GM21723 (cell line): ENCODE results near the gene SETD4.

ENCODE experiments used
- ATAC-seq: cut with Tn5 transposase; IDR thresholded peaks from one replicate; pipeline ENCODE4 v1.9.1; 2021; ENCODE audit warnings: mild to moderate bottlenecking, moderate library complexity; ENCODE audit not compliant: unreplicated experiment

Gene SETD4

DNA sequence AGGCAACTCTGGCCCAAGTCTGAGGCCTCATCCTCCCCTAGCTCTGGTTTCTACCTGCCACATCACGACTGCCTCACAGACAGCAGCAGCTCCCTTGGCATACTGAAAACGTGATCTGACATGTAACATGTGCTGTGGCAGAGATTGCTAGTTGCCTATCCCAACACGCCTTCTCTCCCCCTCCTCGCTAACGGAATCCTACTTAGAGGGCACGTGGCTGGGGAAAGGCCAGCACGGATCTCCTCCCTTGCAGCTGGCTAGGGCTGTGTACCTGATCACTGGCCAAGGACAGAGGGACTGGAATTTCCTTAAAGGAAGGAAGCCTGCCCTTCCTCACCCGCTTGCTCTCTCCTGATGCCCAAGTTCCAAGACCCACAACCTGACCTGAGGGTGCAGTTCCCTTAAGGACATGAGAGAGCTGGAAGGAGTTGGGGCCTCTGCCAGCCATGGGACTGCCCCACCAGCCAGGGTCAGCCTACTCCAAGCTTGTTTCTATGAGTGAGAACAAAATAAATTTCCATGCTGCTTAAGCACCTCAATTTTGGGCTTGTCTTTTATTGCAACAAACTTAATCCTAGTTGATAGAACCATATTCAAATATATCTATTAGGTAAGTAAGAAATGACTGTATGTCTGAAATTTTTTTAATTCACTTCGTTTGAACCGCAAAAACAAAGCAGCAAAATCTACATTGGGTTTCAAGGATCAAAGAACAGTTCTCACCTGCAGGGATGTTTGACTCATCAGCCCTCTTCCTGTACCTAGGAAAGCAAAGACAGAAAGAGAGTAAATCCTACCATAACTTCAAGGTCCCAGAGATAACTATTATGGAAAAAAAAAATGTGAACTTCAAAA lies 7.2 kb downstream of the SETD4 start:
- ATAC-seq = no peak

DNA sequence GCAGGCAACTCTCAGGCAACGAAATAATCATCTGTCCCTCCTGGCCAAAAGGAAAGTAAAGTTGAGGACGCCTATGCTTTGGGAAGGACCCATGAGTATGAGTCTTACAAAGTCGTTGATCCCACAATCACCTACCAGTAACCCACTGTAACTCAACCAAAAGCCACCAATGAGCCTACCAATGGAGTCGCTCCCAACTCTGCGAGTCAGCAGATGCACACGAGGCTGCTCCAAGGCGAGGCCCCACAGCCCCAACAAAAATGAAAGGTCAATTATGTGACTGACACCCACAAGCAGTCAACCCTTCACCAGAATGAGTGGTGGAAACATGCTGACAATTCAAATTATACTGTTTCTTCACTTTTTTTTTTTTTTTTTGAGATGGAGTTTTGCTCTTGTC lies 12.0 kb downstream of the SETD4 start:
- no peak for ATAC-seq

DNA sequence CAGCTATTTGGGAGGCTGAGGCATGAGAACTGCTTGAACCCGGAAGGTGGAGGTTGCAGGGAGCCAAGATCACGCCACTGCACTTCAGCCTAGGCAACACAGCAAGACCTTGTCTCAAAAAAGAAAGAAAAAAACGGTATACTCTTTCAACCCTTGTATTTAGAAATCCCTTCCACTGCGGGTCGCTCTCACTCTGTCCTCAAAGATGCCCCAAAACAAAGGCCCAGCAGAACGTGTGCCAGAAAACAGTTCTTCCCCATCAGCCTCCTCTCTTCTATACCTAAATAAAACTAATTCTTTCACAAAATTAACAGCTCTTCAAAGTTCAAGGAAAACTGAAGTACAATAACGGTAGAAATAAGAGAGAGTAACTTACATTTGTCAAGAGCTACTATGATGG lies 13.2 kb downstream of the SETD4 start:
- ATAC-seq = no peak

DNA sequence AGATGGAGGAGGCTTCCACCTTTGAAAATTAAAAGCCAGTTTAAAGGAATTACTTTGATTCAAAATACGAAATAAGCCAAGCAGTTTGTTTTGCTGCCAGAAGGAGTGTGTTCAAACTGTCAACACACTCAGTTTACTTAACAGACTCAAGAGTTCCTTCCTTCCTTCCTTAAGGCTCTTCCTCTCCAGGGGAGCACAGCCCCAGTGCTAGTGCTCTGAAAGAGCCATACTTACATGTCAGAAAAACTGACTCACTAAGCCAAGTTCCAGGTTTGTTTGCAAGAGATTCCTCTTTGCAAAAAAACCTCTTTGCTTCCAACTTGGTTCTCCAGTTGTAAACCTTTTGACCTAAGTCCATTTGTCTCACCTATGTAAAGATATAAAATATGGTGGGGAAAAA lies 14.3 kb downstream of the SETD4 start:
- no peak for ATAC-seq

DNA sequence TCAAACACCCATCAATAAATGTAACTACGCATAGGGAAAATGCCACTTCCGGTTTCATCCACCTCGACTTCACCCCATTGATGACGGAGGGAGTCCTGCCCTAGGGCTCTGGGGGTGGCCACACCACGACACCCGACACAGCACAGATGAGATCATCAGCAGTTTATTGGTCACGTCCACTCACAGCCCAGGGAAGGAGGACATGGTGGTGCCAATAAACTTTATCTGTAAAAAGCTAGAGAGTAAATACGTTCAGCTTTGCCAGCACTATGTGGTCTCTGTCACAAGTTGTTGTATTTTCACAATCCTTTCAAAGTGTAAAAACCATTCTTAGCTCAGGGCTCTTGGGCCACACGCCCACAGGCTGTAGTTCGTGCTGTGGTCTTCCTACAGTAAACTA lies 16.3 kb downstream of the SETD4 start:
- no peak for ATAC-seq

DNA sequence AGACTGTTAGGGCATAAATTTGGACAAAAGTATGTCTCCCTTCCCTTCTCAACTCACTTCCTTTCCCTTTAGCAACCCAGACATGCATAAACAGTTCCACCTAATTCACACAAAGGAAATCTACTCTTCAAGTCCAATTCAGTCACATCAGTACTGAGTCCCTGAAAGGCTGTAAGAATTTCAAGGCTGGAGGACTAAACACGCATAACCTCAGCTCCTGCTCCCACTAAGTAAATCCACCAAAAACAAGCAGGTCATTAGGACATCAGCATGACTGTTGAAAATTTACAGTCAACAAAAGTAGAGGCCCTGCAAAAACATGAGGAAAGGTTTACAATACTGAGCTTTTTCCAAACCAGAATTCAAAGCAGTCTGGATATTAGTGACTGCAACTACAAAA lies 18.4 kb downstream of the SETD4 start:
- no peak for ATAC-seq

DNA sequence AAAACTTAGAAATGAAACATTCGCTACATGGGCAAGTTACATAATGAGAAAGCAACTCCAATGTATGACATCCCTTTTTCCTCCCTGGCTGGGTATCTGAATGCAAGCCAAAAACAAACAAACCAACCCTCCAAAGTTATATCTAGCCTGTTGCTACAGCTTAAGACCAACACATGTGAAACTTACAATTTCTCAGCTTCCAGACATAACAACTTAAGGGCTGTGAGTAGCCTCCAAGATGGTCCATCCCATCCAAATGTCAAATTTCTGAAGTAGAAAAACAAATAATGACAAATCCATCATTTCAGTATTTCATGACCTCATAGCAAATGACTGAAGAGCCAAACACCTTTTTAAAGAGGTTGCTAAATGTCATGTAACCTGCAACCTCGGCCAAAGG lies 19.9 kb downstream of the SETD4 start:
- ATAC-seq = no peak

DNA sequence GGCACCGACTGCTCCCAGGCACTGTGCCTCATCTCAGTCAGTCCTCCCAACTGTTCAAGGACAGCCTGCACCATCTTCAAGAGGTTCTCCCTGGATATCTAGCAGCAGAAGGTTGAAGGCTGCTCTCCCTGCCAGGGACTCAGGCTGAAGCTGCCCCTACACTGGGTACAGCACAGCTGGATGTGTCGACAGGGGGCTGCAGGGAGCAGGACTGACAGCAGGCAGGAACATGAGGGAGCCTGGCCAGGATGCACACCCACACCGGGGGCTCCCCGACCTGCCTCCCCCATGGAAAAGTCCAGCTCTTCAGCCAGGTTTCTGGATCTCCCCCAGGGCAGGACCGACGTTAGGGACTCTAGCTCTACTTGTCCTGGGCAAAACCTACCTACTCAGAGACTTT lies 20.5 kb downstream of the SETD4 start:
- no peak for ATAC-seq

DNA sequence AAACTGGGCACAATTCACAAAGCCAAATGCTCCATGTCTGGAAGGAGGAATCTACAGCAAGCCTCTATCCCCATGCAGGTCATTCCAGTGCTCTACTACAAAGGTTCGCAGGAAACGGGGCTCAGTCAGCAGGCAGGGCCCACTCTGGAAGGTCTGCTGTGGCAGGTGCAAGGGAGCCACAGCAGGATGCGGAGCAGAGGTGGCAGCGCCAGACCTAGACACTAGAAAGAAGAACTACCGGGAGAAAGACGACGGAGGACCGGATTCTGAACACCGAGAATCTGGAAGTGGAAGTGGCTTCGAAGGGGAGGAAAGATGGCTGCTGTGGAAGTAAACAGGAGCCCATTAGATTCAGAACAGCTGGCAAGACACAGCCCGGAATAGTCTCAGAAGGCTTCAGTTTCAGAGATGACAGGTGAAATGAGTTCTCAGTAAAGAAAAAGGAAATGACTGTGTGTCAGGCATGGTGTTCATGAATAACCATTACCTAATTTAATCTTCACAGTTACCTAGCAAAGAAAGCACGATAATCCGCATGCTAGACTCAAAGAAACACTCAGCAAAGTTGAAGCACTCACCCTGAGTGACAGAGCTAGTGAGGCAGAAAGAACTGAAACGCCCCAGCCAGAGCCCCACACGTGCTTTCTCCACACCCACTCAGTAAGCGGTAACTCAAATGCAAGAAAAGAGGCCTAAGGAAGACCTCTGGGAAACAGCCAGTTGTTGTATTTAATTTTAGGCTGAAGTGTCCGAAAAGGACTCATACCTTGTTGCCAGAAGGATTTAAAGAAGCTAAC lies 21.4 kb downstream of the SETD4 start:
- ATAC-seq = no peak

DNA sequence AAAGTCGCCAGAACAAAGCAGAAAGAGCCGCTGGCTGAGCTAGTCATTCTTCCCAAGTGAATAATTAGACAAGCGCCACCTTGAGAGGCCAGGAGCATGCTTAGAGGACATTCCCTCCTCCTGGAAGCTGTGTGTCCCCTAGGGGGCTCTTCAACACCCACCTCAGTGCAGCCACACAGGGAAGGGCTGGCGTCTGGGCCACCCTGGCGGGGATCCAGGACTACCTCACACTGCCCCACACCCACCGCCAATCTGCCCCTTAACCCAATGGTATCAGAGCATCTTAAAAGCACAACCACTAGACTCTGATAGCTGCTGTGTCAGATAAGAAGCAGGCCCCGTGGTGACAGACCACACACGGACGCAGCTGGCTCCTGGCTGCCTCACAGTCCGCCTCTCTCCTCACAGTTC lies 24.9 kb downstream of the SETD4 start:
- ATAC-seq = no peak

DNA sequence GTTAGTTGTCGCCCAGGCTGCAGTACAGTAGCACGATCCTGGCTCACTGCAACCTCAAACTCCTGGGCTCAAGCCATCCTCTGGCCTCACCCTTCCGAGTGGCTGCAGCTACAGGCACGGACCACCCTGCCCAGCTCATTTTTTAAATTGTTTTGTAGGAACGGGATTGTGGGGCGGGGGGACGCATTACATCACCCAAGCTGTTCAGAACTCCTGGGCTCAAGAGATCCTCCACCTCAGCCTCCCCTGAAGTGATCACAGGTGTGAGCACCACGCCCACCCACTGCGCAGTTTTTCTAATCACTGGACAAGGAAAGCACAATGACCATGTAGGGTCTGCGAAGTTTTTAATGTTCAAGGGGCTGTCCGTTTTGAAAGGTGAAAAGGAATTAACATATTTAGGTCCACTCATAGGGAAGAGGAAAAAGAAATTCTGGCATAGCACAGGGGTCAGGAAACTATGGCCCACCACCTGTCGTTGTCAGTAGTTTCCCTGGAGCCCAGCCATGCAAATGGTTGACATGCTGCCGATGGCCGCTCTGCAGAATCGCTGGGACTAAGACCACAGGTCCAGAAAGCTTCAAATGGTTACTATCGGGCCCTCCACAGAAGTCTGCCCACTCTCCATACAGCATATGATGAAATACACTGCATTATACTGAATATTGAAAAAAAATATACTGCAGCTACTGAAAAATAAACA lies 26.0 kb downstream of the SETD4 start:
- ATAC-seq = no peak

DNA sequence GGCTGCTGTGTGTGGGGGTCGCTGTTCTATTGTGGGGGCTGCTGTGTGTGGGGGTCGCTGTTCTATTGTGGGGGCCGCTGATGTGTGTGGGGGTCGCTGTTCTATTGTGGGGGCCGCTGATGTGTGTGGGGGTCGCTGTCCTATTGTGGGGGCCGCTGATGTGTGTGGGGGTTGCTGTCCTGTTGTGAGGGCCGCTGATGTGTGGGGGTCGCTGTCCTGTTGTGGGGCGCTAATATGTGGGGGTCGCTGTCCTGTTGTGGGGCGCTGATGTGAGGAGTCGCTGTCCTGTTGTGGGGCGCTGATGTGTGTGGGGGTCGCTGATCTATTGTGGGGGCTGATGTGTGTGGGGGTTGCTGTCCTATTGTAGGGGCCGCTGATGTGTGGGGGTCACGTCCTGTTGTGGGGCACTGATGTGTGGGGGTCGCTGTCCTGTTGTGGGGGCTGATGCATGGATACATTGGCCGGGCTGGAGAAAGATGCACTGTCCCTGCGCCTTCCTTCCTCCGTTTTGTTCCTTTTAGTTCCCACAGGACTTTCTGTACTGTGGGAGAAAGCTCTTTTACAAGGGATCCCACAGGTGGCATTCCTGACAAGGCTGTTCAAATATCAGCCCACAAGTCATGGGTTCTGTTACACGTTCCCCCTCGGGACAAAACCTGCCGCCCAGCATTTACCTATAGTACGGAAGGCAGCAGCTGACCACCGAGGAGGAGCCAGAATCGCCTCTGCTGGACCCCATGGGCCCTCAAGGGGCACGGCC lies 27.5 kb downstream of the SETD4 start:
- ATAC-seq = no peak

DNA sequence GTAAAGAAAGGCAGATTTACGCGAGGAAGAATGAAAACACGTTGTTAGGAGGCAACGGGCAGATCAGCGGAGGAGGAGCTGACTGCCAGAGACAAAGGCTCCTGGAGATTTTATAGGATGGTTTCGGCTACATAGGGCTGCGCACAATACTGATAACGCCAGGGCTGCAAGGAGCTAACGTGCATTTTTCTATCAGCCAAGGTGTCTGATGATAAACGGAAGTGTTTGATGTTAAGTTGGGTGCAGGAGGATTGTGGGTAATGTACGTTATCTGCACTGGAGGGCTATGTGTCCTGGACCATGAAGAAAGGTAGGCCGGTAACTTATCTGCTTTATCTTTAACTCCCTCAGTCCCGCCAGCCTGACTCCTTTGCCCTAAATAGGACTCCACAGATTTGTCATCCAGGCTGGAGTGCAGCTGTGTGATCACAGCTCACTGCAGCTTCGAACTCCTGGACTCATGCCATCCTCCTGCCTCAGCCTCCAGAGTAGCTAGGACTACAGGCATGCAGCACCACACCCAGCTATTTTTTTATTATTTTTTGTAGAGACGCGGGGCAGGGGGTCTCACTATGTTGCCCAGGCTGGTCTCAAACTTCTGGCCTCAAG lies 29.6 kb downstream of the SETD4 start:
- ATAC-seq = no peak

DNA sequence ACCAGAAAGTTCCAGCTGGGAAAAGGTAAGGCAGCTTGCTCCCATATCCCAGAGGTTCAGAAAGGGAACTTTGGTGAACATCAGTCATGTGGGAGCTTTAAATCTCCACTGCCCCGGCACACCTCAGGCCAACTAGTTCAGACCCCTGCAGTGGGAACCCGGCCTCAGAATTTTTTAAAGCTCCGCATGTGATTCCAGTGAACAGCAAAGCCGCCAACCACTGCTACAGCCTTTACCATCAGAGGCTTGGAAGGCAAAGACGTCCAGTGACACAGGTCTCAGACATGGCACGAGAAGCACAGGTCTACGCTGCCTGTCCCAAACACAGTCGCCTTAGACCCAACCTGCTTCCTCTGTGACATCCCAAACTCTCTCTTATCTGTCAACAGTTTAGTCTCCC lies 31.0 kb downstream of the SETD4 start:
- ATAC-seq = no peak

DNA sequence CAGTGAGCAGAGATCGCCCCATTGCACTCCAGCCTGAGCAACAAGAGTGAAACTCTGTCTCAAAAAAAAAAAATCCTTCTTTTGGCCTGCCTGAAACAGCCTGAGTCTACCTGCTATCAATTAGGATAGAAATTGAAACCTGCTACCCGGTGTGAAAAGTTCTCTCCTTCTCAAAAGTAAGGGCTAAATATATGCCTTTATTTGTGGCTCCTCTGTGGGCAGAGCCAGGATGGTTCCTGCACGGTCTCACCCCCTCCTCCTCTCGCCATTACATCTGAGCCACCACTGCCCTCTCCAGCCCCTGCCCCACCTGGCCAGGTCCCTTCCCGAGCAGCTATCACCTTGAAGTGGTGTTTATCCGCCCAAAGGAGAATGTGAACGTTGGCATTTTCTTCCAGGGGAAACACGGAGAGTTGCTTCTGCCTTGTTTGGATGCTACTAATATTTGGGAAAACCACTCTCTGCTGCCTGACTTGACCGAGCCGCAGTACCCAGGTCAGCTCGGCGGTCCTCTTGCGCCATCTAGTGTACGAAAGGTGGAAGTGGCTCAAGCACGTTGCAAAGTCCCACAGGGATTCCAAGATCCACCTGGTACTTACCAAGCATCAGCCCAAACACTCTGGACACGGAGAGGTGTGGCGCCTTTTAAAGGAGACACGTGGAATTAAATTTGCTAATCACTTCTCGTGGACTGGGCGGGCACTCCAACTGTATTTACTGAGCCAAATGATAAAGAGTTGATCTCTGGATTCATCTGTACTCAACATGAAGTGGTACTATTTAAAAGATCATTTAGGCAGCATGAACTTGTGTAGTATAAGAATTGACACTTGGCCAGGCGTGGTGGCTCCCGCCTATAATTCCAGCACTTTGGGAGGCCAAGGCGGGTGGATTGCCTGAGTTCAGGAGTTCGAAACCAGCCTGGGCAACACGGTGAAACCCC lies 31.9 kb downstream of the SETD4 start:
- ATAC-seq = peak; percentile 79

DNA sequence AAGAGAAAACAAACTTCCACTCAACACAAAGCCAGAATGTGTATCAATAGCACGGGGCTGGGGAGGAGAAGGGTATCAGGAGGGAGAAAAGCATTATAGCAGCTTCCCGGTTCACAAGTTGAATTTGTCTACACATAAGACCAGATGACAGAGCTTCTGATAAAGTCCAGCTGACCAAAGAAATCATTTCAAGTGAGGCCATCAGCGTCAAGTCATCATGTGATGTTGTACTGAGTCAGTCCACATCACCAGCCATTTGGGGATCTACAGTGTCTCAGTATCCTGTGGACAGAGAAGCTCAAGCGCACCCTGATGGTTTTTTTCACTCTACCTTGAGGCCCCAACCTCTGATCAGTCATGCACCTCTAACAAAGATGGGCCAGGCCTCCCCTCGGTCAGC lies 33.0 kb downstream of the SETD4 start:
- ATAC-seq = no peak

DNA sequence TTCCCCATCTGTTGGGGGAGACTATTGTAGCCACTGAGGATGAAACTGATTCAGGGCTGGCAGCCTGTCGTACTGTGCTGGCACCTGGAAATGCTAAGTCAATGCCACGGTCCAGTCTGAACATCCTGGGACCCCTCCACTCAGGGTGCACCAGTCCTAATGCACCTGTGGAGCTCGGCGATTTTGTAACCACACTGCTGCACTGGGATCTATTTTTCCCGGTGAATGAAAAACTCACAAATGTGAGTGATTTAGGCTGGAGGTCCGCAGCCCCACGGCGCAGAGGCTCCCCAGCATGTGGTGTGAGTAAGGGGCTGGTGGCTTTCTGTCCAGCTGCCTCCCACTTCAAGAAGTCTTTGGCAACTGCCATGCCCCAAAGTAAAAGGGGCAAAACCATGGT lies 35.5 kb downstream of the SETD4 start:
- no peak for ATAC-seq

DNA sequence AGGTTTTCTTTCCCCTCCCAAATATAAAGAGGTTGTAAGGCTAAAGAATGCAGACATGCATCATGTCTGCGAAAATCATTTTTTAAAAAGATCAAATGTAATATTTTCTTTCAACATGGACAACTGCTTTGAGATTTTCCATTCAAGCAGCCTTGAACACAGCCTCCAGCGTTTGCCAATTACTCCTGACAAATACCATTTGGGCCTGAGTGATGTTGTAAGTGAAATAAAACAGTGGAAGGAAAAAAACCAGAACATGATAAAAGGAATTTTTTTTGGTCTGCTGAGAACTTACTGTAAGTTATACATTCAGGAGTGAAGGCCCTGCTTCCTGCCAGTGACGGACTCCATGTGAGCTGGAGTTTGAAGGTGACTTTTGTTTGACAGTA lies 37.2 kb downstream of the SETD4 start:
- ATAC-seq = no peak

DNA sequence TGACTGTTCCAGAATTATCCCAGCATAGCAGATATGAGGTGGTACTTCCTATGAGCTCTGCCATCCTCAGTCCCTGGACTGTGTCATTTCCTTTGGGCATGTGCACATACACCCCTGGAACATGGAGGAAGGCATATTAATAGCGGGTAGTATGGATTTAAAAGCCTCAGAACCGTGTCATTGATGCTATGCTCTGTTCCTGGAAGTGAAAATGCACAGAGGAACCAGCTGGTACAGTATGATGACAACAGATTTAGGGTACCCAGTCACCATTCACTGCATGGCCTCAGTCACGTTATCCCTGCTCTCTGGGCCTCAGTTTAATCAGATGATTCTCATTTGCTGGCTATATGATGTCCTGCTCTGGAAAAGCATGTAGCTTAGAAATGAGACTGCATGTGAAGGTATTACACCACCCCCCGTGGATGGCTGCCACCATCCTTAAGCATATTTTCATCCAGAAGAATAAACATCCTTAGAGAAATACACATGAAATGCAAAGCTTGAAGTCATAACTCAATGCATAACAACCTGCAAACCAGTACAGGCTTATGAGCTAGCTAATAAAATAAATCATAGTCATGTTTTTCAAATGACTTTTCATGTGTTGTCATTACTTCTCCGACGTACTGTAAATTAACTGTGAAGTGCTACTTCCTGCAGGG lies 37.8 kb downstream of the SETD4 start:
- no peak for ATAC-seq
